Large intestine (tissue), 3 donors: ENCODE results near the gene ULK3. TPM values are rescaled to one million over a fixed set of nuclear protein-coding genes. Genes with fewer than 3 reads are reported as not detected.

Source experiments
- DNase-seq, 2 donors: peaks; one replicate each; pipeline versions ENCODE4 v3.0.0 to v3.0.0-alpha.2; 2013
- H3K27ac ChIP-seq: one replicate; pipeline ENCODE4 v1.5.1; 2013; ENCODE audit warnings: low read length
- H3K27me3 ChIP-seq: 2 replicates; pipeline ENCODE4 v1.6.1; 2013; ENCODE audit warnings: low read length; ENCODE audit not compliant: control insufficient read depth, insufficient read depth
- H3K36me3 ChIP-seq: 2 replicates; pipeline ENCODE4 v1.6.1; 2013; ENCODE audit warnings: low read length; ENCODE audit not compliant: control insufficient read depth, insufficient read depth
- H3K4me1 ChIP-seq: one replicate; pipeline ENCODE4 v1.6.1; 2013; ENCODE audit warnings: low read length; ENCODE audit not compliant: control insufficient read depth, insufficient read depth
- H3K4me3 ChIP-seq: one replicate; pipeline ENCODE4 v1.5.1; 2013; ENCODE audit warnings: low read length
- H3K9me3 ChIP-seq: one replicate; pipeline ENCODE4 v1.6.1; 2013; ENCODE audit warnings: mild to moderate bottlenecking, low read depth, low read length, moderate library complexity; ENCODE audit not compliant: control insufficient read depth
- WGBS: methylation state at CpG from one replicate; pipeline ENCODE4 v1.1.5; 2013; ENCODE audit warnings: low lambda C conversion rate; ENCODE audit not compliant: insufficient coverage; 5-methylcytosine and 5-hydroxymethylcytosine counted together
- polyA plus RNA-seq: library from polyadenylated mRNA; unstranded; fragments of 120-200 nt; gene quantifications from one replicate; pipeline ENCODE4 v1.2.1, GENCODE V29; 2013

The ULK3 gene
- polyA plus RNA-seq, 1 donor = 83.8 TPM

DNA sequence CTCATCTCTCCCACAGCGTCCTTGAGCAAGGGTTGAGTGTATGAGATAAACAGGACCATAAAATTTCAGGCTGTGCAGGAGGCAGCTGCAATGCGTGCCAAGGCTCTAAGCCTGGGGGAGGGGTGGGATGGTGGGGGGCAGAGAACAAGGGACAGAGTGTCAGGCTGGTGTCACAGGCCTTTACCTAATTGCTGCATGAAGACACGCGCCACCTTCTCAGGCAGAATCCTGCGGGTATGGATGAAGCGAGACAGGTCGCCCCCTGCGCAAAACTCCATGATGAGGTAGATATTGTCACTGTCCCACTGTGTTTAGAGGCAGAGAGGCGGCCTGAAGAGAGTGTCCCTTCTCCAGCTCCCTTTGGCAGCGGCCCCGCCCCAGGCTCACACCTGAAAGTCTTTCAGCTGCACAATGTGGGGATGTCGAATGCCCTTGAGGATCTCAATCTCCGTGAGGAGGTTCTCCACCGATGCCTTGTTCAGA is 1.0 kb downstream of the ULK3 start:
- peak overlapping the region; percentile 84 for H3K27ac ChIP-seq
- WGBS = no CpG with 5 or more reads among the region's 14 CpGs
- H3K36me3 ChIP-seq = peaks cover 57% of the 10 kb centered on the region
- no peaks in the 10 kb centered on the region for H3K27me3 ChIP-seq
- no peaks in the 10 kb centered on the region for H3K9me3 ChIP-seq
- peaks cover 32% of the 10 kb centered on the region for H3K4me1 ChIP-seq
- DNase-seq = peak; percentile 37 to 82
- H3K4me3 ChIP-seq = peak overlapping the region; percentile 82

DNA sequence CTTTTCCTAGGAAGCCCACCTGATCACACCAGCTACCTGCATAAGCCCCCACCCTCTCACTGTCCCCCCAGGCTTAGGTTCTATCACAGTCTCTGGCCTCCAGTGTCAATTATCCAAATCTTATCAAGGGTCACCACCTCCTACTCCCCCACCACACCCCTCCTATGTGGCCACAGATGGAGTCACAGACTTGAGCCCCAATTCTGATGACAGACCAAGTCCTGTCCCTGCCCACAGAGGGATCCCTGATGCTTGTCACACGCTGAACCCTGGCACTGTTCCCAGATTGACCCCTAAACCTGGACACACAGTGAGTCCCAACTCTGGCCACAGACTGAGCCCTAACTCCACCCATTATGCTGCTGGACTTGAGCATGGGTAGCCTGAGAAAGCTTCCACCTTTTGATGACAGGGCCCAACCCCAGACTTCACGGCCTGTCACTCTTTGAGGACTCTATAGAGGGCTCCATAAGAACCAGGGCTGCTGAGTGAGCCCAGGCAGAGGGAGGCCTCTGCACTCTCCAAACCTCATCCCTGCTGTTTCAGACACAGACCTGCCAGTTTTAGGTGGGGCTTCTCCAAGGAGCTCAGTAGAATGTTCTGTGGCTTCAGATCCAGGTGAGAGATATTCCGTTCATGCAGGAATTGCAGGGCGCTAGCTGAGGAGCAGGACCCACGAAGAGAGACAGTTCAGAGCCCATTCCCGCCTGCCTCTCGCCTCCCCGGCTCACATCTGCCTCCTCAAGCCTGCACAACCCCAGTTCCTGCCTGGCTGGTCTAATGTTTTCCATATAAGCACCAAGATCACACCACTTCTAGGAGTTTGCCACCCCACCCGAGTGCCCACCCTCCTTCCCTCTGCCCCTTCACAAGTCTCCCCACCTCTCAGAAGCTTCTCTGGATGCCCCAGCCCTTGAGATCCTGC is 1.8 kb downstream of the ULK3 start:
- Histone ChIP-seq H3K4me3 (peak overlapping the region; percentile 17), H3K27me3 (no peaks in the 10 kb centered on the region), H3K27ac (peak overlapping the region; percentile 28), H3K4me1 (peaks cover 32% of the 10 kb centered on the region), H3K36me3 (peaks cover 61% of the 10 kb centered on the region), H3K9me3 (no peaks in the 10 kb centered on the region)
- WGBS = 40% methylated on average over 1 of the region's 9 CpGs
- DNase-seq = no peak

DNA sequence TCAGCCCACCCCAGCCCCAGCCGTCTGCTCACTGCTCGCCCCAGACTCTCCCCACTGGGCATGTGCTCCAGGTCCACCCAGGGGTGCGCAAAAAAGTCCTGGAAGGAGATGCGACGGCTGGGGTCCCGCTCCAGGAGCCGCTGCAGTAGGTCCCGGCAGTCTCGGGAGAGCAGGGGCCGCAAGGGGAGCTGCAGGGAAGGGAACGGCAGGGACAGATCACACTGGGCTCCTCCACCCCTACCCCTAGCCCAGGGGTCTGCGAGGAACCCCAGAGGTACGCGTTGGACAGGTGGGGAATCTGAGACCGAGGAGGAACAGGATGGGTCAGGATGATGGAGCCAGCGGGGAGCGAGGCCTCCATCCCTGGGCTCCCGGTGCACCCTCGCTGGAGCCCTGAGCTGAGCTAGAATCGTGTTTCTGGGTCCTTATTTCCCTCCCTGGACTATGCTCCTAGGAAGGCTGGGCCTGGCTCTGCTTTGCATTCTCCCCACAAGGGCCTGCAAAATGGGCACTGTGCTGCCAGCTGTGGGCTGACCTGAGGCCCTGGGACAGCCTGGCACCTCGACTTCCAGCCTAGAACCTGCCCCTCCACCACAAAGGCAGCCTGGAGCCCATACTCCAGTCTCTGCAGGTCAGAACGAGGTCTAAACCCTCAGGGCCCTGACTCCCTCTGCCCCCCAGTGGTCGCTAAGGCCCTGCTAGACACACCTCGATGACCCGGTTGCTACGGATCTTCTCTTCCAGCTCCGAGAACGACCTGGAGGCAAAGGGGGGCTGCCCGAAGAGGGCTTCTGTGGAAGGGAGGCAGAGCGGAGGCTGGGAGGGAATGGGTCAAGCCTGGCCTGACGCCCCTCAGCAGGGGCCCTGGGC is 3.2 kb downstream of the ULK3 start:
- WGBS = no CpG with 5 or more reads among the region's 31 CpGs
- Histone ChIP-seq H3K4me1 (peaks cover 32% of the 10 kb centered on the region), H3K27me3 (no peaks in the 10 kb centered on the region), H3K27ac (no peak overlapping the region), H3K9me3 (no peaks in the 10 kb centered on the region), H3K36me3 (peaks cover 56% of the 10 kb centered on the region), H3K4me3 (no peak overlapping the region)
- no peak for DNase-seq

DNA sequence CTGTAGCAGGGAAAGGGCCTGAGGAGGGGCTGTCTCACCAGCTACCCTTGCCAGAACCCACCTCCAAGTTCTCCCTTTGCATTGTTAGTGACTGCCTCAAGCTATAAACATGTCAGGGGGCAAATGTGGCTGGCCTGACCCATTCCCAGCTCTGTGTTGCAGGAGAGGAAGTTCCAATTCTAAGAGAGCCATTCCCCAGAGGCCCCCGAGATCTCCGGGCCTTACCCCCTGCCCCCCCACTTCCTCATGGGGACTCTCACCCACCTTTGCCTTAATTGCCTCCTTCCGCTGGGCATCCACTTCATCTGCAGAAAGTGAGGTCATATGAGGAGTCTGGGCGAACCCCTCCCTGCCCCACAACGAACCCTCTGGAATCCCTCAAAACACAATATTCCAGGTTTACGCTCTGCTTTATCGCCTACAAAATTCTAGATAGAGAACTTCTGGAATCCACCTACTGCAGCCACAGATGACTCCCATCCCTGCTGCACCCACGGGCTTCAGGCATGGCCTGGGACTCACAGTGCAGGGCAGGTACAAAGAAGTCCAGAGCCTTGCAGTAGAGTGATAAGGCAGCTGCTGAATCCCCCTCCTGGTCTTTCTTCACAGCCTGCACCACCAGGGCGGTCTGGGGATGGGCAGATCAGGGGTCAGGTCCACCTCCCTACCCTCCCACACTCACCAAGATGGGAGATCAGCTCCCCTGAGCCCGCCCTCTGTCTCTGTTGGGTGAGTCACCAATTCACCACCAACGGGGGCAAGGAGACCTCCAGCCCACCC is 4.0 kb downstream of the ULK3 start:
- Histone ChIP-seq H3K27ac (no peak overlapping the region), H3K36me3 (peaks cover 52% of the 10 kb centered on the region), H3K4me1 (peaks cover 31% of the 10 kb centered on the region), H3K27me3 (no peaks in the 10 kb centered on the region), H3K4me3 (no peak overlapping the region), H3K9me3 (no peaks in the 10 kb centered on the region)
- no peak for DNase-seq
- WGBS = no CpG with 5 or more reads among the region's 11 CpGs

DNA sequence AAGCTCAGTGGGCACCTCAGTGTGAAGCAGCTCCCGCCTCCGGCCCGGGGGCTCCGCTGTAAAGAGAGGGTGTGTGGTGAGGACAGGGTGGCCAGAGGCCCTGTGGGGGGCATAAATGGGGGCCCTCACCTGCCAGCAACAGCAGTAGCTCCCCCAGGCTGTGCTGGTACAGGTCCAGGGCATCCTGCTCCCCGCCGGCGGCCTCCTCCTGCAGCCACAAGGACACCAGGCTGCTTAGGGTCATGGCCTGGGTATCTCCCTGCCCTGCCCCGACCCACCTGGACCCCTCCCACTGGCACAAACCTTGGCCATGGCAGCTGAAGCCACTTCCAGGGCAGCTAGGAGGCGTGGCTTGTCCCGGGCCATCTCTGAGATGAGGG is 4.8 kb downstream of the ULK3 start:
- no CpG with 5 or more reads among the region's 10 CpGs for WGBS
- no peaks in the 10 kb centered on the region for H3K9me3 ChIP-seq
- peaks cover 28% of the 10 kb centered on the region for H3K4me1 ChIP-seq
- no peak overlapping the region for H3K4me3 ChIP-seq
- DNase-seq = no peak
- H3K27me3 ChIP-seq = no peaks in the 10 kb centered on the region
- peaks cover 52% of the 10 kb centered on the region for H3K36me3 ChIP-seq
- H3K27ac ChIP-seq = no peak overlapping the region

DNA sequence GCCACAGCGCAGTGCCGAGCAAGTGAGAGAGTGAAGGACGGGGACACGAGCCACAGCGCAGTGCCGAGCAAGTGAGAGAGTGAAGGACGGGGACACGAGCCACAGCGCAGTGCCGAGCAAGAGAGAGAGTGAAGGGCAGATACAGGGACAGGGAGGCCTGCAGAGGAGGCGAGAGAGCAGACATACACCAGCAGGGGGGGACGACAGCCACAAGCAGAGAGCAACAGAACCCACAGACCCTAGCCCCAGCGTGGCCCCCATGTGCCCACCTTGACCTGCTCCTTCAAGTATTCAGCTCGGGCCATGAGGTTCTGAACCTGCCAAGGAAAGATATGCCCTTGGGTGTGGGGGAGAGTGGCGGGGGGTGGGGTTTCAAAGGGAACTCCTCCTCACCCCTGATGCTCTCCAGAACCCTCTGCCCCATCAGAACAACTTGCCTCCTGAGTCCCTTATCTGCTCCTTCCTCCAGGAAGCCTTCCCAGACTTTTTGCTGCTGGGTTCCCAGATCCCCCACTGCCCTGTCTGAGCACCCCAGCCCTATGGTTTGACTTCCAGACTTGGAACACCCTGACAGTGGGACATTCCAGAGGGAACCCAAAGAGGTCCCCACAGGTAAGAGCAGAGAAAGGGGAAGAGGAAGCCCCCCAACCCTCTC is 5.3 kb downstream of the ULK3 start:
- Histone ChIP-seq H3K27me3 (no peaks in the 10 kb centered on the region), H3K36me3 (peaks cover 52% of the 10 kb centered on the region), H3K9me3 (no peaks in the 10 kb centered on the region), H3K4me1 (peaks cover 30% of the 10 kb centered on the region), H3K27ac (no peak overlapping the region), H3K4me3 (no peak overlapping the region)
- DNase-seq = no peak
- no CpG with 5 or more reads among the region's 15 CpGs for WGBS

DNA sequence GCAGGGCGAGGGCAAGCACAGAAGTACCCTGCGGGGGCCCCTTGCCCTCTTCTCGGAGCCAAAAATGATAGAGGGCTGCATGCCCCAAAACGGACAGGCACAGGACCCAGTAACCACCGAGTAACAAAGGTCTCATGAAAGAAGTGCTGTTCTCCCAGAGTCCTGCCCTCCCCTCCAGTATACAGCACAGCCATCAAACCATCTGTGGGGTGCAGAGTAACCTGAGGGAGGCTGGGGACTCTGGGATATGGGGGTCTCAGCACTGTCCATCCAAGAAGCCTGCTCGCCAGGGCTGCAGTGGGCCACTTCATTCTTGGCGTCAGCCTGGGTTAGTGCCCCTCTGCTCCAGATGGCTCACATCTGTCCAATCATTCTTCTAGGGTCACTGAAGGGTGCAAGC is 6.1 kb downstream of the ULK3 start:
- Histone ChIP-seq H3K27ac (no peak overlapping the region), H3K27me3 (no peaks in the 10 kb centered on the region), H3K4me1 (peaks cover 34% of the 10 kb centered on the region), H3K4me3 (no peak overlapping the region), H3K36me3 (peaks cover 52% of the 10 kb centered on the region), H3K9me3 (no peaks in the 10 kb centered on the region)
- WGBS = no CpG with 5 or more reads among the region's 7 CpGs
- no peak for DNase-seq

DNA sequence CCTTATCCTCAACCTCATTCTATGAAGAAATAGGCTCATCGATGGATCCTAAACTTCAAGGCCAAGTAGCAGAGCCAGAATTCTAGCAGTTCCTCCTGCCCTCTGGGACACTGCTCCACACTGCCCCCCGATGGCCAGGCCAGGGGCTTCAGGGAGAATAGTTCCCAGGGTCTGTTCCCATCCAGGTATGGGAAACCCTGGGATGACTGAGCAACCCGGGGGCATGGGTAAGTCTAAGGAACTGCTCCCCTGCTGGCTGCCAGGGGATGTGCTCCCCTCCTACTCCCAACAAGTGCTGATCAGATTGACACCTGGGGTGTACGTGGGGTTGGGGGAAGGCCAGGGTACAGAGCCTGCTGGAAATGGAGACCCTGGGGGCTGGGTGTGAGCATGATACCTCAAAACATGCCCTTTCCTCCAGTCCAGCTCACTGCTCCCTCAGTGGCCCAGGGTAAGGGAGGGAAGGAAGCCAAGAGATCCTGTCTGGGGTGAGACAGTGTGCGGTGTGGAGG is 7.6 kb downstream of the ULK3 start:
- Histone ChIP-seq H3K9me3 (no peaks in the 10 kb centered on the region), H3K4me3 (no peak overlapping the region), H3K36me3 (peaks cover 46% of the 10 kb centered on the region), H3K4me1 (peaks cover 28% of the 10 kb centered on the region), H3K27me3 (no peaks in the 10 kb centered on the region), H3K27ac (no peak overlapping the region)
- WGBS = no CpG with 5 or more reads among the region's 5 CpGs
- DNase-seq = peak; percentile 23 to 46

DNA sequence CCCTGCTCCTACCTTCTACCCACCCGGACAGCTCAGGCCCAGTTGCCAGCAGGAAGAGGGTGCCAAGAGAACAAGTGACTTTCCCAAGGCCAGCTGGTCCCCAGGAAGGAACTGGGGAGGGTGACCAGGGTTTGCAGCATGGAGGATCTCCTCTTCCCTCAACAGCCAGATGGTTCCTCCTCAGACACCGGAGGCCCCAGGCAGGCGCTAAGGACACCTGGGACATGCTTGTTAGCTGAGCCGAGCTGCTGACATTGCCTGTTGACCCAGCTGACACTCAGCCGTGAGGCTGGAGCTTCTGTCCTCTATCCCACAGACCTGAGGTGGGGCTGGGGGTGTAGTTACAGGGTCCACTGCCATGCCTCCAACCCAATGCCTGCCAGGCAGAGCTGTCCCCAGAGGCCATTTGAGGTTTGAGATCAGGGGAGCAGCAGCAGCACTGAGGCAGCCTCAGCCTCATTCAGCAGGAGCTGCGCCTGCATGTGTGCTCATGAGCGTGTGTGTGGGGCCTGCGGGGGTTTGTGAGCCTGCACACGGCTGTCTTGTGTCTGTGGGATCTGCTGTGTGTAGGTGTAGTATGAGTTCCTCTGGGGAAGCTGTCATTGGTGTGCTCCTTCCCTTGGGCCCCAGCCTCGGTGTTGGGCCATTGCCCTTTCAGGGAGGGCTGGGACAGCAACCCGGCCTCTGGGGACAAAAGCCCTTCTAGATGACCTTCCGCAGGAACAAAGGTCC is 9.4 kb downstream of the ULK3 start:
- H3K4me1 ChIP-seq = peaks cover 22% of the 10 kb centered on the region
- H3K27ac ChIP-seq = no peak overlapping the region
- no CpG with 5 or more reads among the region's 12 CpGs for WGBS
- H3K36me3 ChIP-seq = peaks cover 31% of the 10 kb centered on the region
- no peaks in the 10 kb centered on the region for H3K9me3 ChIP-seq
- no peak overlapping the region for H3K4me3 ChIP-seq
- peaks cover 3% of the 10 kb centered on the region for H3K27me3 ChIP-seq
- no peak for DNase-seq
